G401.6 (cell line): ENCODE measurements around the gene ENO1.
"Not testable (repeated sequence)": the region's sequence is repeated elsewhere in the genome, so short reads cannot be mapped to it uniquely, and the experiment has no call there.

Experiments used
- FAIRE-seq: peaks from 2 replicates; lab custom pipeline; 2012; peaks lifted over from hg19 to GRCh38; lab: Jason Lieb, UNC

The ENO1 gene

DNA sequence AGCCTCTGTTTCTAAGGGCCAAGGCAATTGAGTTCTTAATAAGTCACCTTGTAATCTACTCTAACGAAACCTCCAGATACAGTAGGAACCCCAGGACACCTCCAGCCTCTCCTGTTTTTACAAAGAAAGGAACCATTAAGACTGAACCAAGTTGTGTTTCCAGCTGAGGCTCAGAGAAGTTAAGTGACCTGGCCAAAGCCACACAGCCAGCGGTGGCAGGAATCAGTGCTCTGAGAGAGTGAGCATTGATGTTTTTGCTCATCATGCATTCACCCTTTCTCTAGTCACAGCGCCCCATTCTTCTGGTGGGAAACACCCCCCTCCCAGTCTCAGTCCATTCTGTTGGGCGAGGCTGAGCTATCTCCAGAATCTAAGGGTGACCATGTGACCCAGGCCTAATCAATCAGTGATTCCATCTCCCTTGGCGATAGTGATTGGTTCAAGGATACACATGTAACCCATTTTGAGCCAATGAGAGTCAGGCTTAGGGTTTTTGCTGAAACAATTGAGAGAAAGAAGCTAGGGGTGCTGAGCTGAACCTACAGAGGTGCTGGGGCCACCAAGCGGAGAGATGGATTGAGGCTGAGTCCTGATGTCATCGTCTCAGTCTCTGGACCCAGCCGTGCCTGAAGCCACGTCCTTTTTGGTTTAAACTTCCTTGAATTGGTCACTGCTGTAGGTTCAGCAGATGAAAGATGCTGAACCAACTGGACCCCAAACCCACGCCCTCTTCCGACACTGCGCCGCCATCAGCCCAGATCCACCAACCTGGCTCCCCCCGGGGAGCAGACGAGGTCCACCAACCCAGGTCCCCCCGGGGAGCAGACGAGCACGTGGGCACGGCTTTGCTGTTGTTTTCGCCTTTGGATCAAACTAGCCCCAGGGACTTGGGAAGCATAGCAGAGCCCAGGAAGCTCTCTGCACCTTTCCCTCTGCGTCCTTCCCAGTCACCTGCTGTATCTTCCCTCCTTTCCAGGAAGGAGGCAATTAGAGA lies 33.1 kb downstream of the ENO1 start:
- no peak for FAIRE-seq

DNA sequence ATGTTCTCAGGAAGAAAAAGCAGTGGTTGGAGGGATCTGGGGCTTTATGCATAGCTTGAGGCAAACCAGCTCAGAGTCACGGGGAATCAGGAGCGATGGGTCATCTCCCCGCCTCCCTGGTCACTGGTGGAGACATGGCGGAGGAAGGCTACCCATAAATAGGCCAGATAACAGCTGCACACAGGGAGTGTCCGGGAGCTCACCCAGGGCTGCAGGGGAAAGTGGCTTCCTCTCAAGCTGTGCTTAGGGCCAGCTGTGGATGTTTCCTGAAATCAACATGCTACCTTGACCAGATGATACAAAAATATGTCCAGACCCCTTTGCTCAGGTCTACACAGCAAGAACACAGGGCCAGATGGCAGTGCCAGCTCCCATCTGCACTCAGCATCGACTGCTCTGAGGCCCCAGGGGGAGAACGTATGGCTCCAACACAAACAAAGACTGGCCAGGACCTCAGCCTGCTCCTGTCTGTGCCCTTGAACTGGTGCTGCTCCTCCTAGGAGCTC lies 33.9 kb downstream of the ENO1 start:
- FAIRE-seq = no peak

DNA sequence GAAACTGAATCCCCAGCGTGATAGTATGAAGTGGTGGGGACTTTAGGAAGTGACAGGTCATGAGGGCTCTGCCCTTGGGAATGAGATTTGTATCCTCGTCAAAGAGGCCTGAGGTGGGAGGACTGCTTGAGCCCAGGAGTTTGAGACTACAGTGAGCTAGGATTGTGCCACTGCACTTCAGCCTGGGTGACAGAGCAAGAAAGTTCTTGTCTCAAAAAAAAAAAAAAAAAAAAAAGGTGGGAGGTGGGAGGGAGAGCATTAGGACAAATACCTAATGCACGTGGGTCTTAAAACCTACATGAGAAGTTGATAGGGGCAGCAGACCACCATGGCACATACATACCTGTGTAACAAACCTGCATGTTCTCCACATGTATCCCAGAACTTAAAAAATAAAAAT lies 37.1 kb downstream of the ENO1 start:
- FAIRE-seq = no peak

DNA sequence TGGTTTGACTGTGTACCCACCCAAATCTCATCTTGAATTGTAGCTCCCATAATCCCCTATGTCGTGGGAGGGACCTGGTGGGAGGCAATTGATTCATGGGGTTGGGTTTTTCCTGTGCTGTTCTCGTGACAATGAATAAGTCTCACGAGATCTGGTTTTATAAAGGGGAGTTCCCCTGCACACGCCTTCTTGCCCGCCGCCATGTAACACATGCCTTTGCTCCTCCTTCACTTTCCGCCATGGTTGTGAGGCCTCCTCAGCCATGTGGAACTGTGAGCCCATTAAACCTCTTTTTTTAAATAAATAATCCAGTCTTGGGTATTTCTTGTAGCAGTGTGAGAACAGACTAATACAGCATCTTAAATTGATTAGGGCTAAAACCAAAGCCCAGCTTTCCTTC lies 38.5 kb downstream of the ENO1 start:
- FAIRE-seq = no peak

DNA sequence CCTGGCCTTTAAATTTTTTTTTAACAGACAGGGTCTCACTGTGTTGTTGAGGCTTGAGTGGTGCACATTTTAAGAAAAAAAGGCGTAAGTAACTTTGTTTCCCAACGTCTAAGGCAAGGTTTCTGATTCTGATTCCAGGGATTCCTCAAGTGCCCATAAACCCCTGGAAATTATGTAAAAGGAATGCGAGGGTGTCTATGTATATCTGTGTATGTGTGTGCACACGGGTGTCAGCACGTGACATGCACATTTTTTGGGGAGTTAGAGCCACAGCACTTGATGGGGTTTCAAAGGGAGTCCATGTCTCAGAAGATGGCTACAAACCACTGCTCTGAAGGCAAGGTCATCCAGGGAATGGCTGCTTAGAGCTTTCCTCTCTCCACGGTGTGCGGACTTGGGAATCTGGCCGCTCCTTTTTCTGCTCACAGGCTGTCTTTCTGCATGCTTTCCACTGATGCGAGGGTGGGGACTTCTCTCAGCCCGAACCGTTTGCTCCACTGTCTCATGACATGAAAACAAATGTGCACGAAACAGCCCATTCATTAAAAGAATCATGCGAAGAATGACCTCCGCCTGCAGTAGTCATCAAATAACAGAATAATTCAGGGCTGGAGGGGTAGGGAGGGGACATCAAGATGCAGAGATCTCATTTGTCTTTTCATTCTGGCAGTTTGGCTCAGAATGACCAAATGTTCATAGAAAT lies 42.4 kb downstream of the ENO1 start:
- FAIRE-seq = no peak

DNA sequence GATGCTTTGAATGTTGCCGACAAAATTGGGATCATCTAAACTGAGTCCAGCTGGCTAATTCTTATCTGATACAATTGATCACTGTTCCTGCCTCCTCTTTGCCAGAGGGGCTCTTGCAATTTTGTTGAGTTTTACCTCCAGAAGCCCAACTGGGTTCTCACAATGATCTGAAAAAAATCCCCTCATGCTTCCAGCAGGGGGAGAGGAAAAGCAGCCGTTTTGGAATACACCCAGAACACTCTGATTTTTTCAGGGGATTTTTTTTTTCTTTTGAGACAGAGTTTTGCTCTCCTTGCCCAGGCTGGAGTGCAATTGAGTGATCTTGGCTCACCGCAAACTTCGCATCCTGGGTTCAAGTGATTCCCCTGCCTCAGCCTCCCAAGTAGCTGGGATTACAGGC lies 47.1 kb downstream of the ENO1 start:
- FAIRE-seq = peak; percentile 33

DNA sequence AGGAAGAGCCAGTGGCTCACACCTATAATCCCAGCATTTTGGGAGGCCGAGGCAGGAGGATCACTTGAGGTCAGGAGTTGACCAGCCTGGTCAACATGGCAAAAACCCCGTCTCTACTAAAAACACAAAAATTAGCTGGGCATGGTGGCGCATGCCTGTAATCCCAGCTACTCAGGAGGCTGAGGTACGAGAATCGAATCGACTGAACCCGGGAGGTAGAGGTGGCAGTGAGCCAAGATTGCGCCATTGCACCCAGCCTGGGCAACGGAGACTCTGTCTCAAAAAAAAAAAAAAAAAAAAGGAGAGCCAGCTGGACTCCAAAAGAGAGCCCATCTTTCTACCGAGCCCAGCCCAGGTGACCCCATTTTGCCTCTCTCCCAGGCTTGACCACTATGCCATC lies 47.8 kb downstream of the ENO1 start:
- not testable (repeated sequence) for FAIRE-seq

DNA sequence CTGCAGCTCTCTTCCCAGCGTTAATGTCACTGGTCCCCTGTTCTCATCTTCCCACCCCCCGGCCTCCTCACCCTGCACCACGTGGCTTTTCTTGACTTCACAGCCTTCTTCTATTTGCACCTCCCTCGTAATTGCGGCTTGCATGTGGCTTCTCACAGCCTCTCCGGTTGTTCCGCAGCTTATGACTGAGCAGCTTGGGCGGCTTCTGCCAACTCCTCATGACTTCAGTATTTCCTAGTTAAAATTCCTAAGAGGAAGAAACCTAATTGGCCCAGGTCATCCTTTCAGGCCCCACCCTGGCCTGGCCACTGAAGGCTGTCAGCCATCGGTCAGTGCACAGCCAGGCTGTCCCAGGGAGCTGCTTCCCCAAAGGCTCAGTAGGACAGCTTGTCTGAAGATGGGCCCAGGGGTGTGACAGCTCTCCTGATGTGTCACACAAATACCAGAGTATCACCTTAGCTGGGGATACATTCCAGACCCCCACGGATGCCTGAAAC lies 52.5 kb downstream of the ENO1 start:
- peak; percentile 97 for FAIRE-seq

DNA sequence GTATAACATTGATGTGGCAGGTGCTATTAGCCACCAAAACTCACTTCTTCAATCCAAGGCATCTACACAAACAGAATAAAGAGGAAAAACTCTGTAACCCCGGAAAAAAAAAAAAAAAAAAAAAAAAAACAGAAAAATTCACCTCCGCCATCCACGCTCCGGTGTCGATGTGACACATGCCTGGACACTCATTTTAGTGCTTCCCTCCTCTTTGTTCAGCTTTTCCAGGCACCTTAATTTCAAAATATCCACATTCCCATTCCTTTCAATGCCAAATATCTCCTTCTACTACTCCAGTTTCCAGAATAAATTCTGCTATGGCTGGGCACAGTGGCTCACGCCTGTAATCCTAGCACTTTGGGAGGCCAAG lies 55.2 kb downstream of the ENO1 start:
- peak; percentile 42 for FAIRE-seq

DNA sequence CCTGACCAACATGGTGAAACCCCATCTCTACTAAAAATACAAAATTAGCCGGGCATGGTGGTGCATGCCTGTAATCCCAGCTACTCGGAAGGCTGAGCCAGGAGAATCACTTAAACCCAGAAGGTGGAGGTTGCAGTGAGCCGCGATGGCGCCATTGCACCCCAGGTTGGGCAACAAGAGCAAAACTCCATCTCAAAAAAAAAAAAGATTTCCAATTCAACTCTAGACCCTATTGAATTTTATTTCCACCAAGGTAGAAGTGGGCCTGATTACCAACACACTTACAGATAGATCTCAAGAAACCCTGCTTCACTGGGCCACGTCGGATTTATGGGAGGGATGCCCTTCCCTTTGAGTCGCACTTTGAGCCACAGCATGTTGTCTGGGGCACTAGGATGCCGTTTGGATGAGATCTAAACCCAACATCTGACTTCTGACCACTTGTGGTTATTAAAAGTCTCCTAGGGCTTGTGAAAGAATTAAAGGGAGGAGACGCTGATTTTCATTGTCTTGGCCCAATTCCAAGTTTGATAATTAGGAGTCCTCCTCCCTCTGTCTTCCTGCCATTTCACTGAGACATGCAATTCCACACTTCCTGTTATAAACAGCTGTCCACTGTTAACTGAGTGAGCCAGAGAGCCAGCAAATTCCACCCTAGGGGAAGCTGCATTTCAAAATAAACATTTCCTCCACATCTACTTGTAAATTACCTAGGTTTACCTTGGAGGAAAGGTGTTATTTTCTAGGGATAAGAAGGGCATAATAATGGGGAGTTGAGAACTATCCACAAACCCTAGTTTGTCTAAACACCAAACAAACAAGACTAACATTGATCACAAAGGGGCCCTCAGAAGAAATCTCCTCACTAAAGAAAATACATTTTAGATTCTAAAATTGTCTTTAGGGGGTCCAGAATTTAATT lies 55.9 kb downstream of the ENO1 start:
- peak; percentile 96 for FAIRE-seq

DNA sequence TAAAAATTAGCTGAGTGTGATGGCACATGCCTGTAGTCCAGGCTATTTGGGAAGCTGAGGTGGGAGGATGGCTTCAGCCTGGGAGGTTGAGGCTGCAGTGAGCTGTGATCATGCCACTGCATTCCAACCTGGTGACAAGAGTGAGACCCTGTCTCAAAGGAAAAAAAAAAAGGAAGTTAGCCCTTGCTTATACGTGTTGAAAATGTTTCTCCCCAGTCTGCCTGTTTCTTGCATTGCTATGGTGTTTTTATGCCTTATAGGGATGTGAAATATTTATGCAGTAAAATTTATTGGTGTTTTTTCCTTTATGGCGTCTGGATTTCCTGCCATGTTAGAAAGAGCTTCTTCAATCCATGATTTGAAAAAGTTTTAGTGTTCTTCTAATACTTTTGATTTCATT lies 57.4 kb downstream of the ENO1 start:
- FAIRE-seq = peak; percentile 83

DNA sequence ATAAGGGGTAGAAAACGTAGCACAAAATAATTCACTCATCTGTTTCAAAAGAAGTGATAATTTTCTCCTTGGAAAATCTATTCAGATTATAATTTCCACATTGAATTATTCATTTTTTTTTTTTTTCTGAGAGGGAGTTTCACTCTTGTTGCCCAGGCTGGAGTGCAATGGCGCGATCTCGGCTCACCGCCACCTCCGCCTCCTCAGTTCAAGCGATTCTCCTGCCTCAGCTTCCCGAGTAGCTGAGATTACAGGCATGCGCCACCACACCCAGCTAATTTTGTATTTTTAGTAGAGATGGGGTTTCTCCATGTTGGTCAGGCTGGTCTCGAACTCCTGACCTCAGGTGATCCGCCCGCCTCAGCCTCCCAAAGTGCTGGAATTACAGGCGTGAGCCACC lies 59.7 kb downstream of the ENO1 start:
- not testable (repeated sequence) for FAIRE-seq

DNA sequence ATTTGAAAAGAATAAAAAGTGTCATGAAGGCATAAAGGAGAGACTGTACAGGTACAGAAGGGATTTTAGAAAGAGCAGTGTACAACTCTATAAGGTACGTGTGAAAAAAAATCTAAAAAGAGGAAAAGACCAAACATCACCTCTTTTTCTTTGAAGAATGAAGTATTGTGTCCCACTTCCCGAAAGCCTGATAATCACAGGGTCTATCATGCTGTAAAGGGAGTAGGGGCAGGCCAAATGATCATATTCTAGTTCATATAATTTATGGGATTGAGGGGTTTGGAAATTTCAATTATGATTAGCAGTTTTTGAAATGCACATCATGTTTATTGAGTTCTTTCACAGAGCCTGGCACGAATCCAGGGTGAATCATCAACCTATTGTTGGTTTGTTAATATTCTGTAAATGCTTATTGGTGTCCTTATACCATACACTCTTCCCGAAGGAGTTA lies 60.1 kb downstream of the ENO1 start:
- no peak for FAIRE-seq

DNA sequence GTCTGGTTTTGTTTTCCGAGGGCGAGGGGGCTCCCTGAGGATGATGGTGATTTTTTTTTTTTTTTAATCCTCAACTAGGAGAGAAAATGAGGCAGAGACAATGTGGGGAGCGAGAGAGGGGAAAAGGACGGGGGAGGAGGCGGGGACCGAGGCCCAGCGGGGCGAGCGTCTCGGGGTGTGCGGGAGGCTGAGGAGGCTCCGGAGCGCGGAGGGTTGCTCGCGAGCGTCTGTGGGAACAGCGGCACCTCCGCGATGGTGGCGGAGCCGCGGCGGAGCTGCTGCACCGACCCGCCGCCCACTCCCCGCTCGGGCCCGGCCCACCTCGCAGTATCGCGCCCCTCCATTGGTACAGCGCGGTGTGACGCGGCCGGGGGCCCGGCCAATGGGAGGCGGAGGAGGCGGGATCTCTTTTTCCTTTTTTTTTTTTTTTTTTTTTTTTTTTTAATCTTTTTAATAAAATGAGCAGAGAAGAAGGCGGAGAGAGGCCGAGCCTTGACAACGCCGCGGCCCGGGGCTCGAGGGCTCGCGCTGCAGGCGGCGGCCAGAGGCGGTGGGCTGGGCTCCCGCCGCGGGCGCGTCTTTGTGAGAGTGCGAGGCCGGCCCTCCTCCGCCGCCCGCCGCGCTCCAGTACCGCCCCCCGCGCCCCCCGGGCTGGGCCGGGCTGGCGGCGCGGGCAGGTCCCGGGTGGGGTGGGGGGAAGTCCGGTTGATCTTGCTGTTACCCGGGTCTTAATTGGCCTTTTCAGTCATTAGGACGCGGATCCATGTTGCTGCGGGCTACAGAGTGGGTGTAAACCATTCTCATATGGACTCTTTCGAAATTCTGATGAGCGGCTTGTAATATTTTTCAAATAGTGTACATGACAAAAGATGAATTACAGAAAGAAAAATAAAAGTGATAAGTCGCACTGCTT lies 60.8 kb downstream of the ENO1 start, which contains the start of gene RERE:
TSS of gene RERE (minus strand) at position 229 of the 913 bp plus-strand sequence.
- FAIRE-seq = peak; percentile 94

DNA sequence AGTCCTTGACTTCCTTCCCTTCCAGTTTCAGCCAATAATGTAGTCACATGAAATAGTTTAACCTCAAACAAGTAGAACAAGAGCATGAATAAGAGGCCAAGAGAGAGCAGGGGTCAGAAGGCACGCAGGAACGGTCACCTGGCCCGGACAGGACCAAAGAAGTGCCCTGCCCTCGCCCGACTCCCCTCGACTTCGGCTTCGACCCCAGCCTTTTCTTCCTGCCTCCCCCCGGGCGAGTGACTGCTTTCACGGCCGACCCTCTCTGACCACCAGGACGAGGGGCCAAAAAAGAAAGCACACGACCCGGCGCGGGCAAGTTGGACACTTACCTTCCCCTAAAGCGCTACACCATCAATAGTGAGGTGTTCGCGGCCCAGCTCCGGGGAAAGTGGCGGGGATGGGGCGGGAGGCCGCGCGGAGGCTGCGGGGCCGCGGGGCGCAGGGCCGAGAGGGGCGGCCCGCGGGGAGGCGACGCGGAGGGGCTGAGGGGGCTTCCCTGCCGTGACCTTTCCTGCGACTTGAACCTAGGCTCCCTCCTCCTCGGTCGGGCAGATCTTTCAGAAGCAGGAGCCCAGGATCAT lies 61.6 kb downstream of the ENO1 start:
- no peak for FAIRE-seq

DNA sequence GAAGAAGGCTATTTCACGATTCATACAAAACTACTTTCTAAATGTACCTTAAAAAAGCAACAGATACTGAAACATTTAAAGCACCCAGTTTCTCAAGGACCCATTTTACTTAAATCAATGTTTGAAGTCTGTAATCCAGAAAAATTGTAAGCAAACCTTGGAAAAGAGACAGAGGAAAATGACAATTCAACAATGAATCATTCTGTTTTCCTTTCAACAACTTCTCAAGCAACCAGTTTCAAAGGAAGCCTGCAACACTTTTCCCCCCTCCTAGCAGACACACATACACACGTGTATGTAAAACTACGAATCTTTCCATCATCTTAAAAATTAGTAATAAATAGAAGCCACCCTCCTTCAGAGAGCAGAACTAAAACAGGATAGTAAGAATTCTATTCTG lies 62.2 kb downstream of the ENO1 start:
- peak; percentile 71 for FAIRE-seq

DNA sequence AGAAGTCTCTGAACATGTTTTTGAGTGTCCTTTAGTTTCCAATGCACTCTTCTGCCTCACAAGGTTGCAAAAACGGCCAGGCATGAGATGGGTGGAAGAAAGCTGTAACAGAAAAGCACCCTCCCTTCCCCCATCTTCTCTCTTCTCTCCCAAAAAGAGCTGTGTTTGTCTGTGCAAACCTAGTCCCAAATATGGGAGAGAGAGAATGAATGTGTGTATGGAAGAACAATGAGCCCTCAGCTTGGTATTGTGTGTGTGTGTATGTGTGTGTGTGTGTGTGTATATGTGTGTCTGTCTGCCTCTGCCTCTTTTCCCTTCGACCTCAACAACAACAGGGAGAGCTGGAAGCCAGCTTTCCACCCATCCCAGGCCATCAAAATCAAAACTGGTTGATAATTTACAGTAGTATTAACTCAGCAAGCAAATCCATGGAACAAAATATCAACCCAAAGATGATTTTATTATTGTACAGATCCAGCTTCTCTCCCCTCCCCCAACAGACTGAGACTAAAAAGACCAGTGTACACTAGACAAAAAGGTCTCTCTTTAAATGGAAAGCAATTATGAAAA lies 62.8 kb downstream of the ENO1 start:
- no peak for FAIRE-seq

DNA sequence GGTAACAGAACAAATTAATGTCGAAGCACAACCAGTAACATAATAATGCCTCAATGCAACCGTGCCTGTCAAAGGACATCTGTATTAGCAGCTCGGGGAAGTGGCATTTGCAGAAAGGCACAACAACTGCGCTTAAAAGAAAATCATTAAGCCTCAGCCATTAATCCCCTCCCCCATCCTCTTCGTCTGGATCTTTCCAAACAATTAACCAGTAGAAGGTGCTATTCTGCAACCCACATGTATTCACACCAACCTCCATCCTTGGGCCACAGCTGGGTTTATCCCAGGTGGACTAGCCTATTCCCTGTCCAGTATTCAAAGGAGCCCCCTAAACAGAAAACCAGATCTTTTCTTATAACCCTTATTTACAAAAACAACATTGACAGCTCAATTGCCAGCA lies 63.6 kb downstream of the ENO1 start:
- FAIRE-seq = peak; percentile 66

DNA sequence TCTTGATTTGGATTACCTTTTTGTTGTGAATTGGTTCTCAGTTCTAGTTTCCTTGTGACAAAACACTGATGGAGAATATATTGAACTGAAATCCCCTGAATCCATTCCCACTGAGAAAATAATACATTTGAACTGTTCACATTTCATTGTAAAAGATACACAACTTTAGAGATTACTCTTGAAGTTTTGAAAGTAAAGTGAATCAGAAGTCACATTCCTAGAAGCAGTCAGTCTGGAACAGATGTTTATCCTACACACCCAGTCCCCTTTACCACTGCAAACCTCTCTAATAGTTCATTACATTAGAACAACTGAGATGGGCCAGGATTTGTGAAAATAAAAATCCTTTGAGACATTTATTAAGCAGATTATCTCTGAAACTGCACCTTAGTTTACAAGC lies 64.5 kb downstream of the ENO1 start:
- FAIRE-seq = peak; percentile 21
